ENCODE data around the gene DIDO1. TPM values are rescaled to one million over a fixed set of nuclear protein-coding genes. Genes with fewer than 3 reads are reported as not detected.
"Not testable (repeated sequence)": the region's sequence is repeated elsewhere in the genome, so short reads cannot be mapped to it uniquely, and the experiment has no call there.

Gene DIDO1
- total RNA-seq, 1 donor from 2014 or later = 58.1 TPM

DNA sequence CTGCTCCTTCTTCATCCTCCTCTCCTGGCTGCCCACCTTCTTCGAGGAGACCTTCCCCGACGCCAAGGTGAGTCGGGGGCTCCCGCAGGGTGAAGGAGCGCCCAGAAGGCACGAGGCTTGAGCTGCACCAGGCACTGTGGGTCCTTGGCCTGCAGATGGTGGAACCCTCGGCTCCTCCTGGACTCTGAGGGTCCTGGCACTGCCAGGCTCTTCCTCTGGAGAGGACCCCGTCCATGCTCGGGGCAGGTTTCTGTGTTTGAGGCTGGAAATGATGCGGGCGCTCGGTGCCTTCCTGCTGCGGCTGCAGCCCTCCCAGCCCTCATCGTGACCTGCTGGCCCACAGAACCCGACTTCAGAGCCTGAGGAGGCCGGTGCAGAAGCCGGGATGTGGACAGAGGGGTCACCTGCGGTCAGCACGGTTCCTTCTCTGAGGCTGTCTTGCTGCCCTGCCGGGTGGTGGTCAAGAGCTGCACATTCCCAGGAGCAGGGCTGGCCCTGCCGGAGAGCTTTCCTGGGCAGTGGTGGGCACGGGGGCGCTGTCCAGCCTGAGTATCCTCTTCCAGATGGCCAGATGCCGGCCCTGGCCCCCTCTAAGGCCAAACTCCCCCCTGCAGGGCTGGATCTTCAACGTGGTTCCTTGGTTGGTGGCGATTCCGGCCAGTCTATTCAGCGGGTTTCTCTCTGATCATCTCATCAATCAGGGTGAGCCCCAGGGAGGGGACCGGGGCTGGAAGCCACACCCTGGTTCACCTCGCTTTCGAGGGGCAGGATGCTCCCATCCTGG is 37.5 kb upstream of the DIDO1 start:
- H3K36me3 Mint-ChIP-seq = no peaks in the 10 kb centered on the region
- H3K4me1 Mint-ChIP-seq (ENCODE audit: unreplicated experiment) = no peaks in the 10 kb centered on the region
- H3K4me3 Mint-ChIP-seq = no peak overlapping the region
- DNase-seq (ENCODE audit: extremely low spot score, unreplicated experiment) = no peak
- H3K9me3 Mint-ChIP-seq = no peaks in the 10 kb centered on the region
- H3K27ac Mint-ChIP-seq = no peak overlapping the region
- H3K27me3 Mint-ChIP-seq = no peaks in the 10 kb centered on the region
- TF ChIP-seq, protein P1, sequence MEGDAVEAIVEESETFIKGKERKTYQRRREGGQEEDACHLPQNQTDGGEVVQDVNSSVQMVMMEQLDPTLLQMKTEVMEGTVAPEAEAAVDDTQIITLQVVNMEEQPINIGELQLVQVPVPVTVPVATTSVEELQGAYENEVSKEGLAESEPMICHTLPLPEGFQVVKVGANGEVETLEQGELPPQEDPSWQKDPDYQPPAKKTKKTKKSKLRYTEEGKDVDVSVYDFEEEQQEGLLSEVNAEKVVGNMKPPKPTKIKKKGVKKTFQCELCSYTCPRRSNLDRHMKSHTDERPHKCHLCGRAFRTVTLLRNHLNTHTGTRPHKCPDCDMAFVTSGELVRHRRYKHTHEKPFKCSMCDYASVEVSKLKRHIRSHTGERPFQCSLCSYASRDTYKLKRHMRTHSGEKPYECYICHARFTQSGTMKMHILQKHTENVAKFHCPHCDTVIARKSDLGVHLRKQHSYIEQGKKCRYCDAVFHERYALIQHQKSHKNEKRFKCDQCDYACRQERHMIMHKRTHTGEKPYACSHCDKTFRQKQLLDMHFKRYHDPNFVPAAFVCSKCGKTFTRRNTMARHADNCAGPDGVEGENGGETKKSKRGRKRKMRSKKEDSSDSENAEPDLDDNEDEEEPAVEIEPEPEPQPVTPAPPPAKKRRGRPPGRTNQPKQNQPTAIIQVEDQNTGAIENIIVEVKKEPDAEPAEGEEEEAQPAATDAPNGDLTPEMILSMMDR (conservative IDR thresholded peaks at IDR 0.05) = no peak

DNA sequence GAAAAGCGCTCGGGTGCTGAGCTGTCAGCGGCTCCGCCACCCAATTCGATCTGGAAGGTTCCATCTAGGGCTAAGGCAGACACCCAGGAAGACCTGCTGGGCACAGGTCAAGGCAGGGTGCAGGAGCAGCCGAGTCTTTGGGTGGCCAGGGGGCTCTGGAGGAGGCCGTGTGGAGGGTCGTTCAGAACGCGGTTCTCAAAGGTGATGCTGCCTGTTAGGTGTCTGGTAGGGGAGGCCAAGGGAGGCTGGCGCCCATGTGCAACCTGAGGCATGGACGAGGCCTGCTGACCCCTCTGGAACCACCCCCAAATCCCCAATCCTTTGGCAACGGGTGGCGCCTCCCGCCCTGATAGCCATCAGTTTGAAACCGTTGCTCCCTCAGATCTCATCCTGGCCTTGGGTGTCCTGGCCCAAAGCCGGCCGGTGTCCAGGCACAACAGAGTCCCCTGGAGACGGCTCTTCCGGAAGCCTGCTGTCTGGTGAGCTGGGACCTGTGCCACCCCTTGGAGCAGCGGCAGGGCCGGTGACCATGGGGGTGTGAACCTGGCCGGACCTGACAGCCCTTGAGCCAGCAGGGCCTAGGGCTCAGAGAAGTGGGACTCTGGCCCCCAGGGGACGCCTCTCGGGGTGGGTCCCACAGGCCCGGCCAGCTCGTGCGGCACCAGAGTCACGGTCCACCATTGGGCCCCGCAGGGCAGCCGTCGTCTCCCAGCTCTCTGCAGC is 36.7 kb upstream of the DIDO1 start:
- H3K36me3 Mint-ChIP-seq = no peaks in the 10 kb centered on the region
- TF ChIP-seq, protein P1 (conservative IDR thresholded peaks at IDR 0.05) = no peak

DNA sequence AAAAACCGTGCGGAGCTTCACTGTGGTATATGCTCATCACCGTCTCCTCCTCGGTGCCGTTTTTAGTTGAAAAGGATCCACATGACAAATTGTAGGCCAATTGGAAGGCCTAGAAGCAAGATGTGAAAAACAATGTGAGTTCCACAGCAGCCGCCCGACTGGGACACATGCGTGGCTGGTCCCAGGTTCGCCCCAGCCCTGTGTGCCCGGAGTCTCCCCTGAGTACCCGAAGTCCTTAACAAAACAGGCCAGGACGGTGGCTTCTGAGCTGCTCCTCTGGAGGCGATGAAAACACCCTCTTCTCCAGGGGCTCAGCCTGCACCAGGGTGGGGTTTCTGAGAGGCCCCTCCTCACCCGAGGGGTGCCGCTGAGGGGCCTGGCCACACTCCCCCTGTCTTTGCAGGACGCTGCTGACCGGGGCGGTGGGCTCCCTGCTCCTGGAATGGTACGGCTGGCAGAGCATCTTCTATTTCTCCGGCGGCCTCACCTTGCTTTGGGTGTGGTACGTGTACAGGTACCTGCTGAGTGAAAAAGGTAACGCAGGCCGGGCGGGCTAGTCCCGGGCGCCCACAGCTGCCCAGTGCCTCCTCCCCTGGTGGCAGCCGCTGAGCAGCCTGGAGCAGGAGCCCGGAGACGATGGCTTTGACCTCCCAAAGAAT is 36.0 kb upstream of the DIDO1 start:
- TF ChIP-seq, protein P1 (conservative IDR thresholded peaks at IDR 0.05) = no peak
- no peak overlapping the region for H3K27ac Mint-ChIP-seq

More for the DNA sequence above, 36.7 kb upstream of the DIDO1 start:
- H3K27ac Mint-ChIP-seq = no peak overlapping the region
- H3K4me1 Mint-ChIP-seq (ENCODE audit: unreplicated experiment) = no peaks in the 10 kb centered on the region
- H3K9me3 Mint-ChIP-seq = no peaks in the 10 kb centered on the region
- DNase-seq (ENCODE audit: extremely low spot score, unreplicated experiment) = no peak
- H3K4me3 Mint-ChIP-seq = no peak overlapping the region
- no peaks in the 10 kb centered on the region for H3K27me3 Mint-ChIP-seq

DNA sequence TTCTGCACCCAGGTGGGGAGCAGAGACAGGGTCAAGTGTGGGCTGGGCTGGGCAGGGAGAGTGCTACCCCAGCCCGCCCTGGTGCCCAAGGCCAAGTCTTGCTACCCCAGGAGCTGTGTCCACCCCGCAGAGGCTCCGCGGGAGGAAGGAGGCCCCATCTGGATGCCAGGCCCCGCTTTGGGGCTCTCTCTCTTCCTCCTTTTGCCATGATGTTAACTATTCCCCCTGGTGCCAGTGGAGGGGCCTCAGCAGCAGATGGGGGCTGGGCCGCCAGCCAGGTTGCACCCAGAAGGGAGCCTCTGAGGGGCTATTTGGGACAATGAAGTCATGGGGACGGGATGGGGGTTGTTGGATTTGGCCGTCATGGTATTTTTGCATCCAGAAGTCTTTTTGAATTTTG is 35.5 kb upstream of the DIDO1 start:
- no peaks in the 10 kb centered on the region for H3K27me3 Mint-ChIP-seq
- H3K27ac Mint-ChIP-seq = no peak overlapping the region

More for the DNA sequence above, 36.0 kb upstream of the DIDO1 start:
- no peaks in the 10 kb centered on the region for H3K27me3 Mint-ChIP-seq
- no peaks in the 10 kb centered on the region for H3K9me3 Mint-ChIP-seq
- H3K4me1 Mint-ChIP-seq (ENCODE audit: unreplicated experiment) = no peaks in the 10 kb centered on the region
- H3K4me3 Mint-ChIP-seq = no peak overlapping the region
- DNase-seq (ENCODE audit: extremely low spot score, unreplicated experiment) = no peak
- no peaks in the 10 kb centered on the region for H3K36me3 Mint-ChIP-seq

DNA sequence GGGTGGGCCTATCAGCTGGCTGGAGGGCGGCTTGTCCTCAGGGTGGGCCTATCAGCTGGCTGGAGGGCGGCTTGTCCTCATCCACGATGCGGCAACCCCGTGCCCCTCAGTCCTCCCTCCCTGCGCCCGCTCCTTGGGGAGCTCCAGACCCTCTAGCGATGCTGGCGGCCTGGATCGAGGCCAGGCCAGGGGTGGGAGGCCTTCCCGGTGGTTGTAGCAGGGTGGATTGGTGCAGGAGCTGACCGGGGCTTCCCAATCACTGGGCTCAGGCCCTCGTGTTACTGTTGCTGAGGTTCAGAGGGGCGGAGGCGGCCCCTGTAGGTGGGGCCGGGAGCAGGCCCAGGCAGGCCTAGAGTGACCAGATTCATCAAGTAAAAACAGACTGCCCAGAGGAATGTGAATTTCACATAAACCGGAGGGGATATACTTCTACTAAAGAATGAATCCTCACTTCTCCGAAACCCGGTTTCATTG is 35.0 kb upstream of the DIDO1 start:
- Mint-ChIP-seq H3K27ac (no peak overlapping the region), H3K4me3 (no peak overlapping the region), H3K36me3 (no peaks in the 10 kb centered on the region), H3K27me3 (no peaks in the 10 kb centered on the region), H3K4me1 (ENCODE audit: unreplicated experiment) (no peaks in the 10 kb centered on the region), H3K9me3 (no peaks in the 10 kb centered on the region)
- DNase-seq (ENCODE audit: extremely low spot score, unreplicated experiment) = no peak
- TF ChIP-seq, protein P1 (conservative IDR thresholded peaks at IDR 0.05) = no peak

More for the DNA sequence above, 35.5 kb upstream of the DIDO1 start:
- Mint-ChIP-seq H3K36me3 (no peaks in the 10 kb centered on the region), H3K9me3 (no peaks in the 10 kb centered on the region), H3K4me1 (ENCODE audit: unreplicated experiment) (no peaks in the 10 kb centered on the region), H3K4me3 (no peak overlapping the region)
- TF ChIP-seq, protein P1 (conservative IDR thresholded peaks at IDR 0.05) = no peak
- no peak for DNase-seq (ENCODE audit: extremely low spot score, unreplicated experiment)

DNA sequence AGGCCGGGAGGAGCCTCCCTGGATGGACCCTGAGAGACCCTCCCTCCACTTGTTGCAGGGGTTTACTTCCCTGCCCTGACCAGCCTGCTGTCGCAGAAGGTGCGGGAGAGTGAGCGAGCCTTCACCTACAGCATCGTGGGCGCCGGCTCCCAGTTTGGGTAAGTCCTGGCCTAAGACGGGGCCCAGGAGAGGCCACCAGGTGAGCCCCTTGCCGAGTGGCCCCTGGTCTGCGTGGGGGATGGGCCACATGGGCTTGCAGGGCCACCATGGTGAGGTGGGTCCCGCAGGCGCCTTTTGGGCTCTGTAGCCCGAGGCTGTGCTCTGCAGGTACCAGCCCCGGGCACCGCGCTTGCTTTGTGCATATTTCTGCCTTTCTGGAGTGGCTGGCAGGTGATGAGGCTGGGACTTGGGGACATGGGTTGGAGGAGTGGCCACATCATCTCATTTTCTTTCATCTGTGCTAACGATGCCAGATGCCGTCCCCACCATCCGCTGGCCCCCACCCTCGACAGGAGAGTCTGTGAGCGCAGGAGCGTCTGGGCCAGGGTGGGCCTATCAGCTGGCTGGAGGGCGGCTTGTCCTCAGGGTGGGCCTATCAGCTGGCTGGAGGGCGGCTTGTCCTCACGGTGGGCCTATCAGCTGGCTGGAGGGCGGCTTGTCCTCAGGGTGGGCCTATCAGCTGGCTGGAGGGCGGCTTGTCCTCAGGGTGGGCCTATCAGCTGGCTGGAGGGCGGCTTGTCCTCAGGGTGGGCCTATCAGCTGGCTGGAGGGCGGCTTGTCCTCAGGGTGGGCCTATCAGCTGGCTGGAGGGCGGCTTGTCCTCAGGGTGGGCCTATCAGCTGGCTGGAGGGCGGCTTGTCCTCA is 34.4 kb upstream of the DIDO1 start:
- not testable (repeated sequence) for H3K4me3 Mint-ChIP-seq, H3K36me3 Mint-ChIP-seq

More for the DNA sequence above, 34.4 kb upstream of the DIDO1 start:
- DNase-seq (ENCODE audit: extremely low spot score, unreplicated experiment); H3K9me3 Mint-ChIP-seq; H3K27me3 Mint-ChIP-seq; H3K27ac Mint-ChIP-seq; H3K4me1 Mint-ChIP-seq (ENCODE audit: unreplicated experiment): not testable (repeated sequence)

All from type B pancreatic cell (in vitro differentiated cells).